ENCODE data around the gene CNGB1.
A peak's percentile ranks its signal among the peaks of the same experiment; 100 is the strongest.

Gene CNGB1

GRCh38 chr16:57903656-57904055, 67.3 kb downstream of the CNGB1 start:
- Histone ChIP-seq H2AFZ (ENCODE audit: low read length) (peak overlapping the region; percentile 16), H3K4me3 (ENCODE audit: low read length in 2 of 2) (no peak overlapping the region), H2AK5ac (ENCODE audit: low read depth, low read length) (no peak overlapping the region), H3K9me3 (replicated peaks in 1 of 2; ENCODE audit: control insufficient read depth in 2 of 2, insufficient read depth in 1 of 2, low read depth in 1 of 2, low read length in 2 of 2) (no peaks in the 10 kb centered on the region), H3K27me3 (ENCODE audit: control insufficient read depth in 3 of 3, insufficient read depth in 3 of 3, low read depth in 1 of 3, low read length in 3 of 3) (peaks cover 0 to 63% (median 5%) of the 10 kb centered on the region in 3 experiments), H3K4me1 (ENCODE audit: control insufficient read depth in 2 of 2, insufficient read depth in 1 of 2, low read depth in 1 of 2, low read length in 2 of 2) (peaks cover 2 to 5% of the 10 kb centered on the region in 2 donors), H2BK120ac (ENCODE audit: low read depth, low read length) (no peak overlapping the region), H2BK5ac (ENCODE audit: low read length) (no peak overlapping the region), H3K9ac (ENCODE audit: low read depth, low read length, poor library complexity) (no peak overlapping the region), H3K79me1 (ENCODE audit: low read depth, low read length) (no peaks in the 10 kb centered on the region), H3K4me2 (ENCODE audit: insufficient read depth, low read length, poor library complexity, severe bottlenecking) (no peak overlapping the region), H2BK12ac (ENCODE audit: low read length) (no peak overlapping the region), H3K4ac (ENCODE audit: low read length) (no peak overlapping the region), H4K8ac (ENCODE audit: low read depth, low read length) (no peak overlapping the region), H3K23ac (ENCODE audit: low read depth, low read length, poor library complexity) (no peak overlapping the region), H4K91ac (ENCODE audit: low read depth, low read length, poor library complexity) (no peak overlapping the region), H3K27ac (replicated peaks; ENCODE audit: low read length) (no peak overlapping the region), H2BK15ac (ENCODE audit: low read length) (no peak overlapping the region), H3K36me3 (replicated peaks in 1 of 2; ENCODE audit: control insufficient read depth in 2 of 2, insufficient read depth in 2 of 2, low read length in 2 of 2) (no peaks in the 10 kb centered on the region), H3K18ac (ENCODE audit: low read length) (no peak overlapping the region), H3K14ac (ENCODE audit: low read length) (no peak overlapping the region)
- WGBS, 2 donors (ENCODE audit: extremely low coverage in 2 of 2, insufficient read length in 2 of 2, insufficient replicate concordance in 1 of 2): no CpG with 5 or more reads among the region's 18 CpGs
- DNase-seq (ENCODE audit: low spot score): no peak

- Histone ChIP-seq H3K4me2 (ENCODE audit: insufficient read depth, low read length, poor library complexity, severe bottlenecking) (no peak overlapping the region), H3K9me3 (replicated peaks in 1 of 2; ENCODE audit: control insufficient read depth in 2 of 2, insufficient read depth in 1 of 2, low read depth in 1 of 2, low read length in 2 of 2) (no peaks in the 10 kb centered on the region), H2AK5ac (ENCODE audit: low read depth, low read length) (peak overlapping the region; percentile 82), H4K91ac (ENCODE audit: low read depth, low read length, poor library complexity) (no peak overlapping the region), H2BK15ac (ENCODE audit: low read length) (peak overlapping the region; percentile 65), H3K9ac (ENCODE audit: low read depth, low read length, poor library complexity) (no peak overlapping the region), H3K23ac (ENCODE audit: low read depth, low read length, poor library complexity) (no peak overlapping the region), H2BK5ac (ENCODE audit: low read length) (no peak overlapping the region), H3K27ac (replicated peaks; ENCODE audit: low read length) (no peak overlapping the region), H2BK12ac (ENCODE audit: low read length) (no peak overlapping the region), H3K14ac (ENCODE audit: low read length) (no peak overlapping the region), H3K36me3 (replicated peaks in 1 of 2; ENCODE audit: control insufficient read depth in 2 of 2, insufficient read depth in 2 of 2, low read length in 2 of 2) (no peaks in the 10 kb centered on the region), H3K4me1 (ENCODE audit: control insufficient read depth in 2 of 2, insufficient read depth in 1 of 2, low read depth in 1 of 2, low read length in 2 of 2) (peaks cover 2 to 4% of the 10 kb centered on the region in 2 donors), H2AFZ (ENCODE audit: low read length) (no peak overlapping the region), H3K27me3 (ENCODE audit: control insufficient read depth in 3 of 3, insufficient read depth in 3 of 3, low read depth in 1 of 3, low read length in 3 of 3) (peaks cover 0 to 47% (median 3%) of the 10 kb centered on the region in 3 experiments), H3K79me1 (ENCODE audit: low read depth, low read length) (no peaks in the 10 kb centered on the region), H3K4me3 (ENCODE audit: low read length in 2 of 2) (no peak overlapping the region), H3K4ac (ENCODE audit: low read length) (no peak overlapping the region), H4K8ac (ENCODE audit: low read depth, low read length) (no peak overlapping the region), H3K18ac (ENCODE audit: low read length) (peak overlapping the region; percentile 1), H2BK120ac (ENCODE audit: low read depth, low read length) (peak overlapping the region; percentile 39)
- no peak for DNase-seq (ENCODE audit: low spot score)
- no CpG with 5 or more reads among the region's 12 CpGs for WGBS, 2 donors (ENCODE audit: extremely low coverage in 2 of 2, insufficient read length in 2 of 2, insufficient replicate concordance in 1 of 2)
Observed at GRCh38 chr16:57901480-57902069, 69.4 kb downstream of the CNGB1 start.

- H3K4me2 ChIP-seq (ENCODE audit: insufficient read depth, low read length, poor library complexity, severe bottlenecking): no peak overlapping the region
- H2BK120ac ChIP-seq (ENCODE audit: low read depth, low read length): peak overlapping the region; percentile 39
- H3K4me3 ChIP-seq (ENCODE audit: low read length in 2 of 2): no peak overlapping the region
- no peak for DNase-seq (ENCODE audit: low spot score)
- H3K27ac ChIP-seq (replicated peaks; ENCODE audit: low read length): no peak overlapping the region
- peak overlapping the region; percentile 24 for H4K8ac ChIP-seq (ENCODE audit: low read depth, low read length)
- H3K23ac ChIP-seq (ENCODE audit: low read depth, low read length, poor library complexity): no peak overlapping the region
- WGBS, 2 donors (ENCODE audit: extremely low coverage in 2 of 2, insufficient read length in 2 of 2, insufficient replicate concordance in 1 of 2): no CpG with 5 or more reads among the region's 11 CpGs
- no peaks in the 10 kb centered on the region for H3K9me3 ChIP-seq (replicated peaks in 1 of 2; ENCODE audit: control insufficient read depth in 2 of 2, insufficient read depth in 1 of 2, low read depth in 1 of 2, low read length in 2 of 2)
- H2BK15ac ChIP-seq (ENCODE audit: low read length): peak overlapping the region; percentile 65
- H3K79me1 ChIP-seq (ENCODE audit: low read depth, low read length): no peaks in the 10 kb centered on the region
- H3K27me3 ChIP-seq (ENCODE audit: control insufficient read depth in 3 of 3, insufficient read depth in 3 of 3, low read depth in 1 of 3, low read length in 3 of 3): peaks cover 0 to 41% (median 0%) of the 10 kb centered on the region in 3 experiments
- H2AFZ ChIP-seq (ENCODE audit: low read length): no peak overlapping the region
- H2AK5ac ChIP-seq (ENCODE audit: low read depth, low read length): peak overlapping the region; percentile 82
- no peak overlapping the region for H3K18ac ChIP-seq (ENCODE audit: low read length)
- no peaks in the 10 kb centered on the region for H3K36me3 ChIP-seq (replicated peaks in 1 of 2; ENCODE audit: control insufficient read depth in 2 of 2, insufficient read depth in 2 of 2, low read length in 2 of 2)
- no peak overlapping the region for H3K9ac ChIP-seq (ENCODE audit: low read depth, low read length, poor library complexity)
- H2BK12ac ChIP-seq (ENCODE audit: low read length): no peak overlapping the region
- H2BK5ac ChIP-seq (ENCODE audit: low read length): no peak overlapping the region
- no peak overlapping the region for H3K14ac ChIP-seq (ENCODE audit: low read length)
- no peak overlapping the region for H4K91ac ChIP-seq (ENCODE audit: low read depth, low read length, poor library complexity)
- H3K4ac ChIP-seq (ENCODE audit: low read length): no peak overlapping the region
- peaks cover 0 to 2% of the 10 kb centered on the region in 2 donors for H3K4me1 ChIP-seq (ENCODE audit: control insufficient read depth in 2 of 2, insufficient read depth in 1 of 2, low read depth in 1 of 2, low read length in 2 of 2)
Observed at GRCh38 chr16:57900796-57901479, 70.0 kb downstream of the CNGB1 start.

- Histone ChIP-seq H3K23ac (ENCODE audit: low read depth, low read length, poor library complexity) (no peak overlapping the region), H3K27me3 (ENCODE audit: control insufficient read depth in 3 of 3, insufficient read depth in 3 of 3, low read depth in 1 of 3, low read length in 3 of 3) (peaks cover 0 to 32% (median 0%) of the 10 kb centered on the region in 3 experiments), H3K79me1 (ENCODE audit: low read depth, low read length) (no peaks in the 10 kb centered on the region), H4K8ac (ENCODE audit: low read depth, low read length) (no peak overlapping the region), H3K4ac (ENCODE audit: low read length) (no peak overlapping the region), H3K9me3 (replicated peaks in 1 of 2; ENCODE audit: control insufficient read depth in 2 of 2, insufficient read depth in 1 of 2, low read depth in 1 of 2, low read length in 2 of 2) (no peaks in the 10 kb centered on the region), H3K4me3 (ENCODE audit: low read length in 2 of 2) (no peak overlapping the region), H3K18ac (ENCODE audit: low read length) (no peak overlapping the region), H2BK15ac (ENCODE audit: low read length) (no peak overlapping the region), H3K9ac (ENCODE audit: low read depth, low read length, poor library complexity) (no peak overlapping the region), H2BK12ac (ENCODE audit: low read length) (no peak overlapping the region), H3K14ac (ENCODE audit: low read length) (no peak overlapping the region), H3K36me3 (replicated peaks in 1 of 2; ENCODE audit: control insufficient read depth in 2 of 2, insufficient read depth in 2 of 2, low read length in 2 of 2) (no peaks in the 10 kb centered on the region), H2BK5ac (ENCODE audit: low read length) (no peak overlapping the region), H2AFZ (ENCODE audit: low read length) (no peak overlapping the region), H3K4me2 (ENCODE audit: insufficient read depth, low read length, poor library complexity, severe bottlenecking) (no peak overlapping the region), H2AK5ac (ENCODE audit: low read depth, low read length) (no peak overlapping the region), H2BK120ac (ENCODE audit: low read depth, low read length) (no peak overlapping the region), H3K4me1 (ENCODE audit: control insufficient read depth in 2 of 2, insufficient read depth in 1 of 2, low read depth in 1 of 2, low read length in 2 of 2) (peaks cover 0 to 2% of the 10 kb centered on the region in 2 donors), H3K27ac (replicated peaks; ENCODE audit: low read length) (no peak overlapping the region), H4K91ac (ENCODE audit: low read depth, low read length, poor library complexity) (no peak overlapping the region)
- no CpG with 5 or more reads among the region's 12 CpGs for WGBS, 2 donors (ENCODE audit: extremely low coverage in 2 of 2, insufficient read length in 2 of 2, insufficient replicate concordance in 1 of 2)
- peak; percentile 67 for DNase-seq (ENCODE audit: low spot score)
Observed at GRCh38 chr16:57899771-57900661, 70.9 kb downstream of the CNGB1 start.
